DLD1 (cell line): Measurements from ENCODE around the gene ADAD1.

Source experiments
- in situ Hi-C: cut with HindIII; loops from 2 replicates; pipeline ENCODE4 v1.10.0; 2017; ENCODE audit warnings: low sequenced_read_pairs

Gene ADAD1

DNA sequence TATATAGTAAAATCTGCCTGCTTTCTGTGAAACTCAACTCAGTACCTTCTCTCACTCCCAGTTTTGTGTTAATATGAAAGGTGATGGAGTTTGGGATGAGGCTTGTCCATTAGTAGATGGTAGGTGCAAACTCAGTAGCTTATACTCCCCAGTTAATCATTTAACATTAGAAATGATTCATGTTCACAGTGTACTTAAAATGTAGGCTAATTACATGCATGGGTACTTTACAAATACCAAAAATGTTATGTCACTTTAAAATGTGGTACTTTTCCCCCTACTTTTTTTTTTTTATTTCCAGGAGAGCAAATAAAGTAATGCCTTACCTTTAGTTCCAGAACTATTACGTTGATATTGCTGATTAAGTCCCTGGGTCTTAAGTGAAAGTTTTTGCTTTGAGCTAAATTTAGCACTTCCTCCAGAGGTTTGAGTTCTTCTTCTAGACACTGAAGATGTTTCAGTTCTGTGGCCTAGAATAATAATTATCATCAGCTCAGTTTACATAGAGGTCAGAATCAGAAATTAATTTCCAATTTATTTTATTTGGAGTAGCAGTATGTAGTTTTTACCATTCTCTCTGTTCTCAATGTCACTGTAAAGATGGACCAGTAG is 74.7 kb downstream of the ADAD1 start:
- in situ Hi-C loops: no loop called here

- in situ Hi-C loops: no loop called here
Observed at GRCh38 chr4:122456231-122457116, 77.7 kb downstream of the ADAD1 start, which contains the start of gene IL2. TSS of gene IL2 (minus strand) at chr4:122456725. CDS start at chr4:122456440, 285 bp downstream.

GRCh38 chr4:122458625-122459024 is 79.8 kb downstream of the ADAD1 start:
- in situ Hi-C loops: no loop called here

DNA sequence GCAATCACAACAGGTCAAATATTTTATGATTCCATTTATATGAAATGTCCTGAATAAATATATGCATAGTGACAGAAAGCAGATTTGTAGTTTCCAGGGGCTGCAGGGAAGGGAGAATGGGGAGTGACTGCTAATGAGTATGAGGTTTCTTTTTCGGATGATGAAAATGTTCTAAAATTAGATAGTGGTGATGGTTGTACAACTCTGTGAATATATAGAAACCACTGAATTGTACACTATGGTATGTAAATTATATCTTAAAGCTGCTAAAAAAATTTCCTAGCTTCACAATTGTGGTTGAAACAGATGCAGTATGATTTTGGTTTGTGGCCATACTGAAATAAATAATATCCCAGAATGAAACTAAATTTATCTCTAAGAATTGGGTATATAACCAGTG is 90.6 kb downstream of the ADAD1 start:
- in situ Hi-C loops: no loop called here

DNA sequence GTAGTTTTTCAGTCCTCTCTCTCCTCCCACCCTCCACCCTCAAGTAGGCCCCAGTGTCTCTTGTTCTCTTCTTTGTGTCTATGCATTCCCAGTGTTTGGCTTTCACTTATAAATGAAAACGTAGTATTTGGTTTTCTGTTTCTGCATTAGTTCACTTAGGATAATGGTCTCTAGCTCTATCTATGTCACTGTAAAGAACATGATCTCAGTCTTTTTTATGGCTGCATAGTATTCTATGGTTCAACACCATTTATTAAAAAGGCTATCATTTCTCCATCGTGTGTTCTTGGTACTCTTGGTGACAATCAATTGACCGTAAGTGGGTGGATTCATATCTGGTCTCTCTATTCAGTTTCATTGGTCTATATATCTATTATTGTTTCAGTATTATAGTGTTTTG is 96.4 kb downstream of the ADAD1 start:
- in situ Hi-C loops: no loop called here

DNA sequence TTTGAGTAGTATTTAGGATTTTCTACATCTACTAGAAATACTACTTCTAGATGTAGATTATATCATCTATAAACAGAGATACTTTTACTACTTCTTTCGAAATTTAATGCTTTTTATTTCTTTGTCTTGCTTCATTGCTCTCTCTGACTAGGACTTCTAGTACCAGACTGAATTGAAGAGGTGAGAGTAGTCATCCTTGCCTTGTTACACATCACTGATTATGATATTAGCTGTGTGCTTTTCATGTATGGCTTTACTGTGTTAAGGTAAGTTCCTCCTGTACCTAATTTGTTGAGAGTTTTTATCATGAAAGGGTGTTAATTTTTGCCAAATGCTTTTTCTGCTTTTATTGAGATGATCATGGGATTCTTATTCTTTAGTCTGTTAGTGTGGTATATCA is 97.3 kb downstream of the ADAD1 start:
- in situ Hi-C loops: no loop called here

- in situ Hi-C loops: no loop called here
Observed at GRCh38 chr4:122476745-122477144, 97.9 kb downstream of the ADAD1 start.
